Measurements from ENCODE around the gene NCMAP. TPM values are rescaled to one million over a fixed set of nuclear protein-coding genes. Genes with fewer than 3 reads are reported as not detected.
A peak's percentile ranks its signal among the peaks of the same experiment; 100 is the strongest.
"Not testable (repeated sequence)": the region's sequence is repeated elsewhere in the genome, so short reads cannot be mapped to it uniquely, and the experiment has no call there.

Gene NCMAP
- polyA plus RNA-seq, 1 donor = 10.9 TPM

- not testable (repeated sequence) for DNase-seq; H3K27me3 ChIP-seq (ENCODE audit: control insufficient read depth, insufficient read depth, low read length); H3K36me3 ChIP-seq (ENCODE audit: control insufficient read depth, insufficient read depth, low read length); H3K9me3 ChIP-seq (ENCODE audit: control insufficient read depth, low read depth, low read length); H3K27ac ChIP-seq (ENCODE audit: low read length); H3K4me1 ChIP-seq (ENCODE audit: control insufficient read depth, insufficient read depth, low read length); H3K4me3 ChIP-seq (ENCODE audit: low read length)
- WGBS (ENCODE audit: insufficient coverage, low lambda C conversion rate) = 100% methylated on average over 2 of the region's 5 CpGs
These were observed 35.6 kb upstream of the NCMAP start for GRCh38 chr1:24520282-24520681.

GRCh38 chr1:24525606-24526005 is 30.3 kb upstream of the NCMAP start:
- Histone ChIP-seq H3K4me1 (ENCODE audit: control insufficient read depth, insufficient read depth, low read length) (no peaks in the 10 kb centered on the region), H3K4me3 (ENCODE audit: low read length) (no peak overlapping the region), H3K27me3 (ENCODE audit: control insufficient read depth, insufficient read depth, low read length) (no peaks in the 10 kb centered on the region), H3K27ac (ENCODE audit: low read length) (no peak overlapping the region), H3K9me3 (ENCODE audit: control insufficient read depth, low read depth, low read length) (no peaks in the 10 kb centered on the region), H3K36me3 (ENCODE audit: control insufficient read depth, insufficient read depth, low read length) (peaks cover 3% of the 10 kb centered on the region)
- 20% methylated on average over 1 of the region's 6 CpGs for WGBS (ENCODE audit: insufficient coverage, low lambda C conversion rate)
- no peak for DNase-seq

GRCh38 chr1:24526045-24526444 is 29.8 kb upstream of the NCMAP start:
- 60% methylated on average over 2 of the region's 7 CpGs for WGBS (ENCODE audit: insufficient coverage, low lambda C conversion rate)
- Histone ChIP-seq H3K36me3 (ENCODE audit: control insufficient read depth, insufficient read depth, low read length) (peaks cover 3% of the 10 kb centered on the region), H3K27me3 (ENCODE audit: control insufficient read depth, insufficient read depth, low read length) (no peaks in the 10 kb centered on the region), H3K9me3 (ENCODE audit: control insufficient read depth, low read depth, low read length) (no peaks in the 10 kb centered on the region), H3K4me1 (ENCODE audit: control insufficient read depth, insufficient read depth, low read length) (no peaks in the 10 kb centered on the region), H3K27ac (ENCODE audit: low read length) (no peak overlapping the region), H3K4me3 (ENCODE audit: low read length) (no peak overlapping the region)
- DNase-seq = no peak

- Histone ChIP-seq H3K4me1 (ENCODE audit: control insufficient read depth, insufficient read depth, low read length) (no peaks in the 10 kb centered on the region), H3K27me3 (ENCODE audit: control insufficient read depth, insufficient read depth, low read length) (no peaks in the 10 kb centered on the region), H3K27ac (ENCODE audit: low read length) (no peak overlapping the region), H3K36me3 (ENCODE audit: control insufficient read depth, insufficient read depth, low read length) (peaks cover 3% of the 10 kb centered on the region), H3K4me3 (ENCODE audit: low read length) (no peak overlapping the region), H3K9me3 (ENCODE audit: control insufficient read depth, low read depth, low read length) (no peaks in the 10 kb centered on the region)
- no CpG with 5 or more reads among the region's 8 CpGs for WGBS (ENCODE audit: insufficient coverage, low lambda C conversion rate)
- no peak for DNase-seq
These were observed 28.8 kb upstream of the NCMAP start for GRCh38 chr1:24526940-24527542.

GRCh38 chr1:24528744-24529143 is 27.1 kb upstream of the NCMAP start:
- Histone ChIP-seq H3K4me3 (ENCODE audit: low read length) (no peak overlapping the region), H3K9me3 (ENCODE audit: control insufficient read depth, low read depth, low read length) (no peaks in the 10 kb centered on the region), H3K4me1 (ENCODE audit: control insufficient read depth, insufficient read depth, low read length) (no peaks in the 10 kb centered on the region), H3K27ac (ENCODE audit: low read length) (no peak overlapping the region), H3K36me3 (ENCODE audit: control insufficient read depth, insufficient read depth, low read length) (no peaks in the 10 kb centered on the region), H3K27me3 (ENCODE audit: control insufficient read depth, insufficient read depth, low read length) (no peaks in the 10 kb centered on the region)
- DNase-seq = no peak
- no CpG with 5 or more reads among the region's 2 CpGs for WGBS (ENCODE audit: insufficient coverage, low lambda C conversion rate)

- WGBS (ENCODE audit: insufficient coverage, low lambda C conversion rate) = no CpG with 5 or more reads among the region's 7 CpGs
- H3K27me3 ChIP-seq (ENCODE audit: control insufficient read depth, insufficient read depth, low read length); H3K4me3 ChIP-seq (ENCODE audit: low read length); H3K9me3 ChIP-seq (ENCODE audit: control insufficient read depth, low read depth, low read length); H3K27ac ChIP-seq (ENCODE audit: low read length); H3K36me3 ChIP-seq (ENCODE audit: control insufficient read depth, insufficient read depth, low read length); H3K4me1 ChIP-seq (ENCODE audit: control insufficient read depth, insufficient read depth, low read length); DNase-seq: not testable (repeated sequence)
These were observed 26.6 kb upstream of the NCMAP start for GRCh38 chr1:24529292-24529691.

- Histone ChIP-seq H3K4me3 (ENCODE audit: low read length) (no peak overlapping the region), H3K4me1 (ENCODE audit: control insufficient read depth, insufficient read depth, low read length) (peaks cover 14% of the 10 kb centered on the region), H3K27ac (ENCODE audit: low read length) (no peak overlapping the region), H3K27me3 (ENCODE audit: control insufficient read depth, insufficient read depth, low read length) (no peaks in the 10 kb centered on the region), H3K9me3 (ENCODE audit: control insufficient read depth, low read depth, low read length) (no peaks in the 10 kb centered on the region), H3K36me3 (ENCODE audit: control insufficient read depth, insufficient read depth, low read length) (peaks cover 6% of the 10 kb centered on the region)
- no CpG with 5 or more reads among the region's 21 CpGs for WGBS (ENCODE audit: insufficient coverage, low lambda C conversion rate)
- no peak for DNase-seq
These were observed 20.9 kb upstream of the NCMAP start for GRCh38 chr1:24535021-24535424.

GRCh38 chr1:24535778-24536177 is 20.1 kb upstream of the NCMAP start:
- DNase-seq = no peak
- Histone ChIP-seq H3K4me1 (ENCODE audit: control insufficient read depth, insufficient read depth, low read length) (peaks cover 20% of the 10 kb centered on the region), H3K27me3 (ENCODE audit: control insufficient read depth, insufficient read depth, low read length) (no peaks in the 10 kb centered on the region), H3K36me3 (ENCODE audit: control insufficient read depth, insufficient read depth, low read length) (peaks cover 6% of the 10 kb centered on the region), H3K27ac (ENCODE audit: low read length) (no peak overlapping the region), H3K4me3 (ENCODE audit: low read length) (no peak overlapping the region), H3K9me3 (ENCODE audit: control insufficient read depth, low read depth, low read length) (no peaks in the 10 kb centered on the region)
- WGBS (ENCODE audit: insufficient coverage, low lambda C conversion rate) = no CpG with 5 or more reads among the region's 8 CpGs

- H3K36me3 ChIP-seq (ENCODE audit: control insufficient read depth, insufficient read depth, low read length) = peaks cover 6% of the 10 kb centered on the region
- H3K27me3 ChIP-seq (ENCODE audit: control insufficient read depth, insufficient read depth, low read length) = no peaks in the 10 kb centered on the region
- H3K9me3 ChIP-seq (ENCODE audit: control insufficient read depth, low read depth, low read length) = no peaks in the 10 kb centered on the region
- H3K4me3 ChIP-seq (ENCODE audit: low read length) = no peak overlapping the region
- no CpG with 5 or more reads among the region's 7 CpGs for WGBS (ENCODE audit: insufficient coverage, low lambda C conversion rate)
- peaks cover 22% of the 10 kb centered on the region for H3K4me1 ChIP-seq (ENCODE audit: control insufficient read depth, insufficient read depth, low read length)
- DNase-seq = peak in 1 of 2 donors; percentile 53
- H3K27ac ChIP-seq (ENCODE audit: low read length) = no peak overlapping the region
These were observed 19.5 kb upstream of the NCMAP start for GRCh38 chr1:24536391-24536840.

GRCh38 chr1:24540051-24540905 is 15.6 kb upstream of the NCMAP start:
- H3K4me1 ChIP-seq (ENCODE audit: control insufficient read depth, insufficient read depth, low read length) = peaks cover 31% of the 10 kb centered on the region
- no peaks in the 10 kb centered on the region for H3K9me3 ChIP-seq (ENCODE audit: control insufficient read depth, low read depth, low read length)
- peak in 1 of 2 donors; percentile 58 for DNase-seq
- 20% methylated on average over 1 of the region's 15 CpGs for WGBS (ENCODE audit: insufficient coverage, low lambda C conversion rate)
- H3K4me3 ChIP-seq (ENCODE audit: low read length) = peak overlapping the region; percentile 12
- H3K36me3 ChIP-seq (ENCODE audit: control insufficient read depth, insufficient read depth, low read length) = peaks cover under 1% of the 10 kb centered on the region
- peak overlapping the region; percentile 89 for H3K27ac ChIP-seq (ENCODE audit: low read length)
- no peaks in the 10 kb centered on the region for H3K27me3 ChIP-seq (ENCODE audit: control insufficient read depth, insufficient read depth, low read length)

All from large intestine (tissue), 3 donors.